GM19025 (cell line): ENCODE results near the gene RRP1B.
"Not testable (repeated sequence)": the region's sequence is repeated elsewhere in the genome, so short reads cannot be mapped to it uniquely, and the experiment has no call there.

Experiments
- ATAC-seq: cut with Tn5 transposase; IDR thresholded peaks from one replicate; pipeline ENCODE4 v1.9.1; 2021; ENCODE audit warnings: mild to moderate bottlenecking, low read depth, moderate library complexity; ENCODE audit not compliant: unreplicated experiment

RRP1B gene

GRCh38 chr21:43667191-43667904 lies 8.0 kb downstream of the RRP1B start:
- no peak for ATAC-seq

- no peak for ATAC-seq
Measured at GRCh38 chr21:43669828-43670605, 10.7 kb downstream of the RRP1B start.

GRCh38 chr21:43675871-43676270 lies 16.5 kb downstream of the RRP1B start:
- ATAC-seq: no peak

GRCh38 chr21:43676391-43676790 lies 17.0 kb downstream of the RRP1B start:
- ATAC-seq: no peak

- ATAC-seq: no peak
Measured at GRCh38 chr21:43679951-43680350, 20.6 kb downstream of the RRP1B start.

GRCh38 chr21:43680421-43680820 lies 21.1 kb downstream of the RRP1B start:
- ATAC-seq: not testable (repeated sequence)

GRCh38 chr21:43681650-43682049 lies 22.3 kb downstream of the RRP1B start:
- ATAC-seq: no peak

- no peak for ATAC-seq
Measured at GRCh38 chr21:43684424-43684823, 25.1 kb downstream of the RRP1B start.

GRCh38 chr21:43686811-43687565 lies 27.6 kb downstream of the RRP1B start:
- no peak for ATAC-seq

GRCh38 chr21:43687566-43688399 lies 28.4 kb downstream of the RRP1B start:
- no peak for ATAC-seq

GRCh38 chr21:43688906-43689305 lies 29.5 kb downstream of the RRP1B start:
- no peak for ATAC-seq

GRCh38 chr21:43689556-43690337 lies 30.4 kb downstream of the RRP1B start:
- no peak for ATAC-seq

GRCh38 chr21:43690346-43690745 lies 31.0 kb downstream of the RRP1B start:
- ATAC-seq: no peak

GRCh38 chr21:43691086-43691795 lies 31.9 kb downstream of the RRP1B start:
- no peak for ATAC-seq

- no peak for ATAC-seq
Measured at GRCh38 chr21:43691801-43692200, 32.4 kb downstream of the RRP1B start.

GRCh38 chr21:43692949-43693348 lies 33.6 kb downstream of the RRP1B start:
- no peak for ATAC-seq

GRCh38 chr21:43693981-43694380 lies 34.6 kb downstream of the RRP1B start:
- no peak for ATAC-seq

- no peak for ATAC-seq
Measured at GRCh38 chr21:43694437-43695079, 35.2 kb downstream of the RRP1B start.
